OCI-LY1 (cell line): Measurements from ENCODE around the gene C1orf87.

ENCODE experiments used
- H2AFZ ChIP-seq: fragments of 200-600 bp; sonication (generic), shearing (Covaris generic); 2 replicates; pipeline ENCODE4 v1.6.0; 2014; ENCODE audit warnings: antibody characterized with exemption, mild to moderate bottlenecking, low read length
- H3F3A ChIP-seq: fragments of 200-600 bp; sonication (generic), shearing (Covaris generic); 2 replicates; pipeline ENCODE4 v1.6.0; 2014; ENCODE audit warnings: mild to moderate bottlenecking, antibody characterized with exemption, low read length, moderate library complexity; ENCODE audit not compliant: insufficient read depth
- H3K27ac ChIP-seq: fragments of 200-600 bp; sonication (generic); 2 replicates; pipeline ENCODE4 v1.5.1; 2014; ENCODE audit warnings: low read length, mixed run types, mild to moderate bottlenecking, low read depth; ENCODE audit not compliant: poor library complexity, severe bottlenecking
- H3K27me3 ChIP-seq: fragments of 200-600 bp; sonication (generic); 2 replicates; pipeline ENCODE4 v1.6.0; 2014; ENCODE audit warnings: antibody characterized with exemption, mild to moderate bottlenecking, low read length, moderate library complexity; ENCODE audit not compliant: insufficient read depth
- H3K36me3 ChIP-seq: fragments of 200-600 bp; sonication (generic); 2 replicates; pipeline ENCODE4 v1.6.1; 2014; ENCODE audit warnings: mild to moderate bottlenecking, antibody characterized with exemption, low read length, moderate library complexity, mixed read lengths; ENCODE audit not compliant: insufficient read depth
- H3K4me1 ChIP-seq: fragments of 200-600 bp; sonication (generic); 2 replicates; pipeline ENCODE4 v1.5.1; 2014; ENCODE audit warnings: mild to moderate bottlenecking, low read length, moderate library complexity; ENCODE audit not compliant: insufficient read depth, severe bottlenecking
- H3K4me2 ChIP-seq: fragments of 200-600 bp; sonication (generic), shearing (Covaris generic); 2 replicates; pipeline ENCODE4 v1.6.1; 2014; ENCODE audit warnings: low read length
- H3K4me3 ChIP-seq: fragments of 200-600 bp; sonication (generic); 2 replicates; pipeline ENCODE4 v1.5.1; 2014; ENCODE audit warnings: low read length, low read depth, mild to moderate bottlenecking, mixed read lengths; ENCODE audit not compliant: poor library complexity, severe bottlenecking
- H3K79me2 ChIP-seq: fragments of 200-600 bp; shearing (Covaris generic); 2 replicates; pipeline ENCODE4 v1.6.1; 2016; ENCODE audit warnings: mixed run types, low read length, mixed read lengths; ENCODE audit not compliant: insufficient read depth
- H3K9ac ChIP-seq: fragments of 200-600 bp; sonication (generic), shearing (Covaris generic); 2 replicates; pipeline ENCODE4 v1.6.1; 2014; ENCODE audit warnings: mild to moderate bottlenecking, low read length, mixed read lengths
- H3K9me2 ChIP-seq: fragments of 200-600 bp; sonication (generic), shearing (Covaris generic); 2 replicates; pipeline ENCODE4 v1.6.1; 2014; ENCODE audit warnings: low read depth, mild to moderate bottlenecking, low read length, mixed read lengths
- H3K9me3 ChIP-seq: fragments of 200-600 bp; shearing (Covaris generic); 2 replicates; pipeline ENCODE4 v1.6.1; 2014; ENCODE audit warnings: low read length, mixed read lengths
- H4K20me1 ChIP-seq: fragments of 200-600 bp; sonication (generic), shearing (Covaris generic); 2 replicates; pipeline ENCODE4 v1.6.0; 2016; ENCODE audit warnings: mild to moderate bottlenecking, low read length; ENCODE audit not compliant: insufficient read depth
- EZH2 ChIP-seq: fragments of 200-600 bp; sonication (generic), shearing (Covaris generic); IDR thresholded peaks from 2 replicates; pipeline ENCODE4 v1.8.0; 2017; ENCODE audit warnings: borderline replicate concordance, mixed run types, mild to moderate bottlenecking, antibody characterized with exemption, low read length, moderate library complexity, mixed read lengths
- TF ChIP-seq, protein P1 (sequence below): fragments of 200-600 bp; sonication (generic), shearing (Covaris generic); IDR thresholded peaks from 2 replicates; pipeline ENCODE4 v1.5.1; 2017; ENCODE audit warnings: mild to moderate bottlenecking, antibody characterized with exemption, low read length, moderate library complexity, mixed read lengths

The C1orf87 gene

GRCh38 chr1:60054374-60054773 is 19.2 kb downstream of the C1orf87 start:
- H3F3A ChIP-seq = no peaks in the 10 kb centered on the region
- TF ChIP-seq, protein P1, sequence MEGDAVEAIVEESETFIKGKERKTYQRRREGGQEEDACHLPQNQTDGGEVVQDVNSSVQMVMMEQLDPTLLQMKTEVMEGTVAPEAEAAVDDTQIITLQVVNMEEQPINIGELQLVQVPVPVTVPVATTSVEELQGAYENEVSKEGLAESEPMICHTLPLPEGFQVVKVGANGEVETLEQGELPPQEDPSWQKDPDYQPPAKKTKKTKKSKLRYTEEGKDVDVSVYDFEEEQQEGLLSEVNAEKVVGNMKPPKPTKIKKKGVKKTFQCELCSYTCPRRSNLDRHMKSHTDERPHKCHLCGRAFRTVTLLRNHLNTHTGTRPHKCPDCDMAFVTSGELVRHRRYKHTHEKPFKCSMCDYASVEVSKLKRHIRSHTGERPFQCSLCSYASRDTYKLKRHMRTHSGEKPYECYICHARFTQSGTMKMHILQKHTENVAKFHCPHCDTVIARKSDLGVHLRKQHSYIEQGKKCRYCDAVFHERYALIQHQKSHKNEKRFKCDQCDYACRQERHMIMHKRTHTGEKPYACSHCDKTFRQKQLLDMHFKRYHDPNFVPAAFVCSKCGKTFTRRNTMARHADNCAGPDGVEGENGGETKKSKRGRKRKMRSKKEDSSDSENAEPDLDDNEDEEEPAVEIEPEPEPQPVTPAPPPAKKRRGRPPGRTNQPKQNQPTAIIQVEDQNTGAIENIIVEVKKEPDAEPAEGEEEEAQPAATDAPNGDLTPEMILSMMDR = no peak
- no peak for TF ChIP-seq EZH2
- no peak overlapping the region for H3K27ac ChIP-seq
- no peaks in the 10 kb centered on the region for H3K4me1 ChIP-seq
- H3K9me2 ChIP-seq = no peaks in the 10 kb centered on the region
- H3K27me3 ChIP-seq = no peaks in the 10 kb centered on the region
- H2AFZ ChIP-seq = no peak overlapping the region
- no peaks in the 10 kb centered on the region for H3K9me3 ChIP-seq
- H3K4me3 ChIP-seq = no peak overlapping the region
- H3K79me2 ChIP-seq = no peaks in the 10 kb centered on the region
- no peaks in the 10 kb centered on the region for H4K20me1 ChIP-seq
- no peak overlapping the region for H3K9ac ChIP-seq
- no peak overlapping the region for H3K4me2 ChIP-seq
- H3K36me3 ChIP-seq = no peaks in the 10 kb centered on the region

DNA sequence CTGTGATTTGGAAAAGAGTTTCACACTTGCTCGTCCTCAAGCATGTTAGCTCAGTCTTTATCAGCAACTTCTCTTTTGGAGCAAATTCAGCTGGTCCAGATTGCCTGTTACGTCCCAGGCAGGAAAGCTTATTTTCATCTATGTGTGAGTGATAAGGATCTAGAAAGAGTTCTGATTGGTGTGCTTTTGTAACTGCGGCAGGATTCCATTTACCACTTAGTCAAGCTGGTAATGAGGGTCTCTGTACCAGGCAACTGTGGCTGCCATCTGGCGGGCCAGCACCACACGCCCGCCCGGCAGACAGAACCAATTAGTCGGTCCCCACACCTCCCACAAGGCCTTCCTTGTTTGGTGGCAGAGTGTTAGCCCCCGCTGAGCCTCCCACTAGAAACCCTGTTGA is 21.0 kb downstream of the C1orf87 start:
- H3K9me2 ChIP-seq = no peaks in the 10 kb centered on the region
- TF ChIP-seq, protein P1 = no peak
- no peak for TF ChIP-seq EZH2
- no peaks in the 10 kb centered on the region for H3K9me3 ChIP-seq
- H2AFZ ChIP-seq = no peak overlapping the region
- H3K79me2 ChIP-seq = no peaks in the 10 kb centered on the region
- no peak overlapping the region for H3K4me2 ChIP-seq
- H3K4me3 ChIP-seq = no peak overlapping the region
- H3K27me3 ChIP-seq = no peaks in the 10 kb centered on the region
- no peaks in the 10 kb centered on the region for H3K4me1 ChIP-seq
- no peak overlapping the region for H3K27ac ChIP-seq
- H3K9ac ChIP-seq = no peak overlapping the region
- no peaks in the 10 kb centered on the region for H3K36me3 ChIP-seq
- no peaks in the 10 kb centered on the region for H3F3A ChIP-seq
- H4K20me1 ChIP-seq = no peaks in the 10 kb centered on the region

GRCh38 chr1:60051191-60051590 is 22.4 kb downstream of the C1orf87 start:
- H4K20me1 ChIP-seq = no peaks in the 10 kb centered on the region
- no peak overlapping the region for H3K4me3 ChIP-seq
- no peaks in the 10 kb centered on the region for H3K27me3 ChIP-seq
- no peaks in the 10 kb centered on the region for H3K36me3 ChIP-seq
- H3K9me3 ChIP-seq = no peaks in the 10 kb centered on the region
- no peaks in the 10 kb centered on the region for H3F3A ChIP-seq
- no peak overlapping the region for H2AFZ ChIP-seq
- no peak for TF ChIP-seq EZH2
- TF ChIP-seq, protein P1 = no peak
- no peak overlapping the region for H3K27ac ChIP-seq
- H3K9ac ChIP-seq = no peak overlapping the region
- no peaks in the 10 kb centered on the region for H3K9me2 ChIP-seq
- H3K79me2 ChIP-seq = no peaks in the 10 kb centered on the region
- no peaks in the 10 kb centered on the region for H3K4me1 ChIP-seq
- H3K4me2 ChIP-seq = no peak overlapping the region
